ENCODE data around the gene ELOVL6.
"Not testable (repeated sequence)": the region's sequence is repeated elsewhere in the genome, so short reads cannot be mapped to it uniquely, and the experiment has no call there.

The ELOVL6 gene

DNA sequence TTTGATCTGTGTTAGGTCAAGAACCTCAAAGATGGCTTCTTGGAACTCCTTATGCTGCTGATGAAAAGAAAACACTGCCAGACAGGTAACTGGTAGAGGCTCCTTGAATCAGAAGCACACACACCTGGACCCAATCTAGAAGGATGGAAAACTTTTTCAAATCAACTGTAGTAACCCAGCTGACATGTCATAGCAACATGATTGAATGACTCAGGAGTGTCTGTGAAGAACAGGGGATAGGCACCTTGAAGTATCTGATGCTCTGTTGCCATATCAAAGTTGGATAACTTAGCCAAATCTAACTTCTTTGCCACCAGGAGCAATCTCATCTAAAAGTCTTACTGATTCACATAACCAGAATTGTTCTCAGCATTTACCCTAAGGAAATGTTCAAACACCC is 98.8 kb downstream of the ELOVL6 start:
- intact Hi-C loops (cut with DNase I): no loop called here
- no peak for DNase-seq

DNA sequence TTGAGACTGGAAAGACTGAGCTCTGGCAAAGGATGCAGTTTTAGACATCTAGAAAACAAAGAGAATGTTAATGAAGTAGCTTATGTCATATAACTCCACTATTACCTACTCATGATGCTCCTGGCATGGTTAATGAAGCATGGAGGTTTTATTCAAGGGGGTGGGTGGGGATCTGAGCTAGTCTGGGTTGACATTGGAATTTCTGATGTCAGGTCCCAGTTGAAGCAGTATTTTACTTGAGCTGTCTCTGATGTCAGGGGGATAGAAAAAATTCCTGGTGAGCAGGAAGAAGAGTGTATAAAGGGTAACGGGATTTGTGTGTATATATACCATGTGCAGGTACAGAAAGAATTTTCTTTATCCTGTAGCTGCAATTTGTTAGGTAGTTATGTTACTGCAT is 102.0 kb downstream of the ELOVL6 start:
- no peak for DNase-seq
- intact Hi-C loops (cut with DNase I): no loop called here

DNA sequence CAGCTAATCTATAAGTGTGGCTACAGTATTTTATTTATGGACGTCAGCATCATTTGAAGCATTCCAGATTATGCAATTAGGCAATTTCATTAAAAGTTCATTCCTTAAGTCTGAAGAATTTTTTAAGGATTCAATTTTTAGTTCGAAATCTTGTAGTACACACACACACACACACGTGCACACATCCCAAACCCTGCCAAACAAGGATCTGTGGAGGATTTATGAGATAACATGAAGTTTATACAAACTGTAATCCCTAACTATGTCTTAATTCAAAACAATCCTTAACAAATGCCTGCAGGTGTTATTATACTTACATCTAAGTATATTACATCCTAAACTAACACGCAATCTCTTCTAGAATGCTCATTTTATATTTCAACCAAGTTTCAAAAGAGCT is 105.8 kb downstream of the ELOVL6 start:
- no peak for DNase-seq
- intact Hi-C loops (cut with DNase I): no loop called here

DNA sequence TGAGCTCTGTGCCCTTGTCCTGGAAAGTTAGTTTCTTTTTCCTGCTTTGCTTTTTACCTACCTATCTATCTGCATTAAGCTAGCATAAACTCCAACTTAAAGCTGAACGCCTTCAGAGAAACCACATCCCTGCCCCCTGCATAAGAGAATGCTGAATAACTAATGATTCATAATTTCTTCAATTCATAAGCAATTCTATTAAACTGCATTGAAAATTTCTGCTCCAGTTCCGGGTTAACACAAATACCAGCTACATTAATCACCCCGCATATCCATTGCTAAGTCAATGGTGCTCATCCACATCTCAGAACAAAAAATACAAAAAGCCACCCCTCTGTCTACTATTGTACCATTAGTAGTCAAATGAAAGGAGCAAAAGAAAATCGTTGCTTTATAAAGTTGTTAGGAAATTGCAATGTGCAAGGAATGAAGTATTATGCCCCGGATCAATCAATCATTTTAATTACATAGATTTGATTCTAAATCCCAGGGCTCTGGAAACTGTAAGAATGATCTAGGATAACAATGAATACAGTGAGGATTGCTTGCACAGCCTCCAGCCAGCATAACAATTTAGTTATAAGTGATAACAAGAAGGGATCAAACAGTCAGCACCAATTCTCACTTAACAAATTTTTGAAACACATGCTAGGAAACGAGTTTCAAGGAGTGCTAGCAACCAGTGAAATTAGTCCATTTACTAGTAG is 106.8 kb downstream of the ELOVL6 start:
- DNase-seq: no peak
- intact Hi-C loops (cut with DNase I): no loop called here

DNA sequence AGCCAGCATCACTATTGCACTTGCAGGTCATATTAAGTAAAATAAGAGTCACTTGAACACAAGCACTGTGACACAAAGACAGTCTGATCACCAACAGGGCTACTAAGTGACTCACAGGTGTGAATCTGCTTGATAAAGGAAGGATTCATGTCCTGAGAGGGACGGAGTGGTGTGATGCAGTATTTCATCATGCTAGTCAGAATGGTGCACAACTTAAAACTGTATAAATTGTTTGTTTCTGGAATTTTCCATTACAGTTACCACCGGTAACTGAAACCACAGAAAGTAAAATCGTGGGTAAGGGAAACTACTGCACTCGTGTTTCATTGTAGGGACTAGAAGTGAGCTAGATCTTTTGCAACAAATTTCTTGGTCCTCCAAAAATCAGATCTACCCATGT is 109.7 kb downstream of the ELOVL6 start:
- intact Hi-C loops (cut with DNase I): no loop called here
- DNase-seq: no peak

DNA sequence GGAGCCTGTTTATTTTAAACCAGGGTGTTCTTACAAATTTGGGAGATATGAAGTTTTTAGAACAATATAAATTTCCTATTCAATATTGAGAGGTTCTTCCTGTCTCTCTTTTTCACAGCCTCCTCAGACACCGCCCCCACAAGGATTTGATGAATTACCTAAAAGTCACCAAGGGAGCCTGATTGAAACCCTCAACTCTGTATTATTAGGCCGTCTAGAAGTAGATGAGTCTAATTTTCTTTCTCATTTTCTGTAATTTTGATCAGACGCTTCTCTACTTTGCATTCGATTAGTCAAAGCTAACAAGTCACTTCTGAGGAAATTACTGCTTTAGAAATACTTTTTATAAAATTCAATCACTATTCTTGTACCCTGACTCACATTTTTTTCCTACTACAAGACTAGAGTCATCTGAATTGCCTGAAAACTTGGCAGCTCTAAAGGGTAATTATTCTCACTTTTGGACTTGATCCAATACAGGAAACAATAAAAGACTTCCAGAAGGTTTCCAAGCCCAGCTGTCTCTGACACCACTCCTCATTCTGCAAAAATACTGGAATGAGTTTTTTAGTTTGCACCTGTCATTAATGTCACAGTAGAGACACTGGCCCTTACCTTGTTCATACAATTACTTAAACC is 111.2 kb downstream of the ELOVL6 start:
- DNase-seq: peak in 7 of 42 donors; percentile 11 to 31 (median 29)
- intact Hi-C loops (cut with DNase I): no loop called here

DNA sequence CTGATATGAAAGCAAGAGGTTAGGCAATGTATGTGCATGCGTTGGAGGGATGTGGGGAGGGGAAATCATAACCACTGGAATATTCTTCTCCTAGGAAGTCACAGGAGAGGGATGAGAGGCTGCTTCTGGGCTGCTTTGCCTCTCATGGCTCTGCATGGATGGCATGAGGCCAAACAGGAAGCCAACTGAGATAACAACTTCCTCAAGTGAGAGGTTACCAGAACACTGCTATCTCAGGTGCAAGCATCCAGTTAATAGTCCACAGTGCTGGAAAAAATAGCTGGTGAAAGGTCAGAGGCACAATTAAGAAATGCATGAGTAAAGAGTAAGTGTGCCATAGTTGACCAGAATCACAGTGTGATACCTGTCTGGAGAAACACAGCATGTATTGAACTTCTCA is 113.3 kb downstream of the ELOVL6 start:
- no peak for DNase-seq
- intact Hi-C loops (cut with DNase I): no loop called here

DNA sequence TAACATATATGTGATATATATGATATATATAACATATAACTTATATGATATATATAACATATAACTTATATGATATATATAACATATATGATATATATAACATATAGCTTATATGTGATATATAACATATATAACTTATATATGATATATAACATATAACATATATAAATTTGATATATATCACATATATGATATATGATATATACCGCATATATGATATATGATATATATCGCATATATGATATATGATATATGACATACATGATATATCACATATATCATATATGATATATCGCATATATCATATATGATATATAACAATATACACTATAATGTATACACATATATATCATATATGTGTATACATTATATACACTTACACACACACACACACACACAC is 114.3 kb downstream of the ELOVL6 start:
- no peak for DNase-seq
- intact Hi-C loops (cut with DNase I): no loop called here

DNA sequence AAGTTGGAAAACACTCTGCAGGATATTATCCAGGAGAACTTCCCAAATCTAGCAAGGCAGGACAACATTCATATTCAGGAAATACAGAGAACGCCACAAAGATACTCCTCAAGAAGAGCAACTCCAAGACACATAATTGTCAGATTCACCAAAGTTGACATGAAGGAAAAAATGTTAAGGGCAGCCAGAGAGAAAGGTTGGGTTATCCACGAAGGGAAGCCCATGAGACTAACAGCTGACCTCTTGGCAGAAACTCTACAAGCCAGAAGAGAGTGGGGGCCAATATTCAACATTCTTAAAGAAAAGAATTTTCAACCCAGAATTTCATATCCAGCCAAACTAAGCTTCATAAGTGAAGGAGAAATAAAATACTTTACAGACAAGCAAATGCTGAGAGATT is 120.3 kb downstream of the ELOVL6 start:
- DNase-seq; intact Hi-C loops (cut with DNase I): not testable (repeated sequence)

DNA sequence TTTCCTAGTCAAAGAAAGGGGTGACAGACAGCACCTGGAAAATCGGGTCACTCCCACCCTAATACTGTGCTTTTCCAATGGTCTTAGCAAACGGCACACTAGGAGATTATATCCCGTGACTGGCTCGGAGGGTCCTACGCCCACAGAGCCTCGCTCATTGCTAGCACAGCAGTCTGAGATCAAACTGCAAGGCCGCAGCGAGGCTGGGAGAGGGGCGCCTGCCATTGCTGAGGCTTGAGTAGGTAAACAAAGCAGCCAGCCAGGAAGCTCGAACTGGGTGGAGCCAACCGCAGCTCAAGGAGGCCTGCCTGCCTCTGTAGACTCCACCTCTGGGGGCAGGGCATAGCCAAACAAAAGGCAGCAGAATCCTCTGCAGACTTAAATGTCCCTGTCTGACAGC is 121.6 kb downstream of the ELOVL6 start:
- DNase-seq; intact Hi-C loops (cut with DNase I): not testable (repeated sequence)

DNA sequence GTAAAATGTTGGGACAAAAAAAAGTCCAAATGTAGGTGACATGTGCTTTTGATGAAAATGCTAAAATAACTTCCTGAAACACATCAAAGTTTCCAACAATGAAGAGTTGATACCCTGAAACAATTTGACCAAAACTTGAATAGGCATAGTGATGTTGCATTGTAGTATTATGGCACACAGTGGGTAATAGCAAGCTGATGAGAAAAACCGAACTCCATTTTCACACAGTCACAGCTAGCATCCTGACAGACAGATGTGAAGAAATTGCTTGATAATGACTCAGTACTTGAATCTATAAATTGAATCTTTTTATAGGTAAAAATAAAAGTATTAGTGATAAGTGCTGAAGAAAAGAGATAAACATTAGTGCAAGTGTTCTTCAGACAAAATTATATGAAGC is 122.5 kb downstream of the ELOVL6 start:
- DNase-seq: no peak
- intact Hi-C loops (cut with DNase I): no loop called here

DNA sequence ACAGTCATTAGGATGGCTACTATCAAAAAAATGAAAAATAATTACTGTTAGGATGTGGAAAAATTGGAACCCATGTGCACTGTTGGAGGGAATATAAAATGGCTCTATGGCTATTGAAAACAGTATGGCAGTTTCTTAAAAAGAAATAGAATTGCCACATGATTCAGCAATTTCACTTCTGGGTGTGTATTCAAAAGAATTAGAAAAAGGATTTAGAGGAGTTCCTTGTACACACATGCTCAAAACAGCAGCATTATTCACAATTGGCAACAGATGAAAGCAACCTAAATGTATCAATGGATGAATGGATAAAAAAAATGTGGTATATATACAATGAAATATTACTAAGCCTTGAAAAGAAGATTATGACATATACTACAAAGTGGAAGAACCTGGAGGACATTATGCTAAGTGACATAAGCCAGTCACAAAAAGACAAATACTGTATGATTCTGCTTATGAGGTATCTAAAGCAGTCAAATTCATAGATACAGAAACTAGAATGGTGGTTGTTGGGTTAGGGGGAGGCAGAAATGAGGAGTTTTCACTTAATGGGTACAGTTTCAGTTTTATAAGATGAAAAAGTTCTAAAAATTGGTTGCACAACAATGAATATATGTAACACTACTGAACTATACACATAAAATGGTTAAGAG is 123.2 kb downstream of the ELOVL6 start:
- DNase-seq: no peak
- intact Hi-C loops (cut with DNase I): no loop called here

DNA sequence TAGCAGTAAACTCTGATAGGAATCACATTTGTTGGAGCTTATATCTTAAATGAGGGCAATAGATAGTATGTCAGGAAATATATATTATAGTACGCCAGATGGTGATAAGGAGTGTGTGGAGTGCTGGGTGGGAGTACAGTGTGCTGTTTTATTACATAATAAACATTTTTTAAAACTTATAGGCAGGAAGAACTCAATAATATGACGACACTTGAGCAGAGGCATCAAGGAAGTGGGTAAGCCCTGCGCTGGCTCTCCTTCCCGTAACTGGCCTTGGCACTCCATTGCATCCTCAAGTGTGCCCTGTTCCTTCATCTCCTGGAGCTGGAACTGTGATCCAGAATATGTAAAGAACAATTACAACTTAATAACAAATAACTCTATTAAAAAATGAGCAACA is 123.8 kb downstream of the ELOVL6 start:
- intact Hi-C loops (cut with DNase I): no loop called here
- no peak for DNase-seq

DNA sequence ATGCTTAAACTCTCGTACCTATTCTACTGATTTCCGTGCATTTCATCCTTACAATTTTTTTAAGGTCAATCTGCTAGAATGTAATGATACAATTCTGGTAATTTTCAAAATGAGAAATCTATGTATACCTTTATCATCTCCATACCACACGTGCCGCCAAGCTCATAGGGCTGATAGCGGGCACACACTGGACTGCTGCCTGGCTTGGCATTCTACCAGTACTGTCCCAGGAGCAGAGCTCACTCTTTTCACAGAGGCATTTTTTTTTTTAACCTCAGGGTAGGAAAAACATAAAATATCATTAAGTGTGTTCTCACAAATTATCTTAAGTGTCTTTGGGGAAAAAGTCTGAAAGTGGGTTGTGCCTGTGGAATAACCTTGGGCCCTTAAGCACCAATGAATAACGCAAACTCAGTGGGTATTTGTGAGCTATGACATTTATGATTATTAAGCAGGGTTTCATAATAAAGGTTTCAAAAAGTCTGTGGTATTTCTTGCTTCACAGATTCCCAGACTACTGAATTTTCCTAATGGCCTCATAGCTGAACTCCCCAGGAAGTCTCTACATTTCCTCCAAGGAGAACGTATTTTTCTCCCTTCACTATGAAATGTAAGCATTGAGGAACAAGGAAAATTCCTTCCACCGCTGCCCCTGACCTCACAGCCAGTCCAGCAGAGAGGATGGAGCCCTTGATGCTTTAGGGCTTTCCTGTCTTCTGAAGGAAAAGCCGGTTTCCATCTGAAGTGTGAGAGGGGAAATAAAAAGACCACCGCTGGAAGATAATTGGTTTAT is 125.2 kb downstream of the ELOVL6 start:
- no peak for DNase-seq
- intact Hi-C loops (cut with DNase I): no loop called here

DNA sequence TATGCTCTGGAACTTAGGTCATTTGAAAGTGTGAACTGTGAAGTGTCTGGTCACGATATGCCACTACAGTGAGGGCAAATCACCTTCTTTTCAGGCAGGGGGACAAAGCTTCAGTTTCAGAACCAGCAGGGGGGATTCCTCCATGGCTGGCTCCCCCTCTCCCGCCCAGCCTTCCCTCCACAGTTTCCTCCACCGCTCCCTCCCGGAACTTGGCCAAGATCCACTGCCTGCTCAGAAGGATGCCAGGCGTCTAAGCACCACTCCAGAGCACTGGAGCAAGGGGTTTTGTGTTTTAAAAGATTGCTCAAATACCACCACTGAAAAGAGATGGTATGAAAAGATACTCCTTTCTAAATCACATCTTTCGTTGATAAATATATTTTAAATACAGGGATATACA is 126.9 kb downstream of the ELOVL6 start:
- intact Hi-C loops (cut with DNase I): no loop called here
- peak in 33 of 42 donors; percentile 11 to 74 (median 48) for DNase-seq

DNA sequence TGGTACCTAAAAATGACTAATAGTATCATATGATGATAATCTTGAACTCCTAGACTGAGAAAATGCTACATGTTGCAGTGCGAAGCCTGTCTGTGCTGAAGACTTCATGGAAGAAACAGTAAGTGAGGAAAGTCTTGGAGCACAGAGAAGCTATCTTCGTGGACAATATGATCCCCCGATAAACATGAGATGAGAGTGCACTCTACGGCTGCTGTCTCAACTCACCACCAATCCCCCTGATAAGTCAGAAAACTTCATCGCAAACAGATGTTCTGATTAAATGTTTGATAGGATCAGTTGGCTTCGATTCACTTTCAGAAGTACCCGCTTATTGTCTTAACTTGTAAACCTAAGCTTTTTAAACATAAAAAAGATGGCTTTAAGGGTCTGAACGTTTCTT is 130.2 kb downstream of the ELOVL6 start:
- no peak for DNase-seq
- intact Hi-C loops (cut with DNase I): no loop called here

DNA sequence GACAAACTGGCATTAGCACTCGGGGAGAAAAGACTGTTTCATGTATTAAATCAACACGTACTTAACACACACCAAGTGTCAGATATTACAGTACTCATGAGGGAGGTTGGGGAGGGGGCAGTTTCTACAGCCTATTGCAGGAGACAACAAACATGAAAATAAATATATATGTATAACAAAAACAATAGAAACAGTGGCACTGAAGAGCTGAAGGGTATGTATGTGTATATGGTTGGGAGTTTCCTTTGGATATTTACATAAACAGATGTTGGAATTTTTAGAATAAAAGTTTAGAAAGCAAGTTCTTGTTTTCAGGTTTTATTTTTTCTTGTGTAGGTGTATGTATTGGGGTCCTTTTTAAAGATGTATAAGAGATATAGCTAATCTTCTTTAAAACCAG is 133.5 kb downstream of the ELOVL6 start:
- DNase-seq: no peak
- intact Hi-C loops (cut with DNase I): no loop called here

DNA sequence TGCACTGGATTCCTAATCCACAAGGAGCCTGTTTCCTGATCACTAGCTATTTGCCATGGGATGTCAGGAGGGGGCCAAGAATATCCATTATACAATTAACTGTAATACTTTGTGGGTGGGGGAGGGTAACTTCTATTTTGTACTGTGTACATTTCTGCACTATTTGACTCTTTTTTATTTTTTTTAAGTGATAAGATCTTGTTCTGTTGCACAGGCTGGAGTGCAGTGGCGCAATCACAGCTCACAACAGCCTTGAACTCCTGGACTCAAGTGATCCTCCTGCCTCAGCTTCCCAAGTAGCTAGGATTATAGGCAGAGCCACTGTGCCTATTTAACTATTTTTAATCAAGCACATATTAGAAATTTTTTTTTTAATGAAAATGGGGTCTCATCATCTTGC is 134.1 kb downstream of the ELOVL6 start:
- intact Hi-C loops (cut with DNase I): no loop called here
- no peak for DNase-seq

DNA sequence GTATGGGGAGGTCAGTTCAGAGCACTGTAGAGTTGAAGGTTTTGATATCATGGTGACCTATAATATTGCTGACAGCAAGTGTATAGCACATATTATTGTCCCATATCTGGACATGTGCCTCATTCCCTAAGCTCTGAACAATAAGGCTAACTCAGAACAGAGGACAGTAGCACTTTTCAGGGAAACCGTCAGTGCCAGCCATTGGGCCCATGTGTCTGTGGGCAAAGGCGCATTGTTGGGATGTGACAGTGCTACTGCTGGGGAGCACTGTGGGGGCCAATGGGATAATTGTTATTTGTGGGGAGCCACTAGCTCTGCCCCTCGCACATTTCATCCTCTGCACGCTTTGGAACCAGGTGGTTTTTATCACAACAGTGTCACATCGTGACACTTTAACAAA is 136.2 kb downstream of the ELOVL6 start:
- peak; percentile 40 to 89 (median 74) for DNase-seq
- intact Hi-C loops (cut with DNase I): no loop called here

DNA sequence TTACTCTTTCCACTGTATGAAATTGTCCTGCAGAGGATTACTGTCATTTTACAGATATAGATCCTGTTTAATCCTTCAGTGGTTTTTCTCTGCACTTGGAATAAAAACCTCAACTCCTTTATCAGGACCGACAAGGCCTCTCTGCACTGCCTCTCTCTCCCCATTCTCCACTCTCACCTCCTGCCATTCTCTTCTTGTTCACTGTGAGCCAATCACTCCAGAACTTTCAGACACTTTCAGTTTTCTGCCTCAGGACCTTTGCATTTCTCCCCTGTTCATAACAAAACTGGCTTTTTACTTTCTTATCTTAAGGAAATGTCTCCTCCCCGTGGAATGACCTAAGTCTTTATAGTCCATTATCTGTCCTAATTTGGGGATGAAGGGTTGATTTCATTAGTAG is 137.3 kb downstream of the ELOVL6 start:
- intact Hi-C loops (cut with DNase I): no loop called here
- DNase-seq: no peak
